Measurements from ENCODE around the gene CCDC85C. TPM values are rescaled to one million over a fixed set of nuclear protein-coding genes. Genes with fewer than 3 reads are reported as not detected.

Gene CCDC85C
- total and polyA plus RNA-seq, 4 donors: 4.0 to 23.9 (median 9.6) TPM

DNA sequence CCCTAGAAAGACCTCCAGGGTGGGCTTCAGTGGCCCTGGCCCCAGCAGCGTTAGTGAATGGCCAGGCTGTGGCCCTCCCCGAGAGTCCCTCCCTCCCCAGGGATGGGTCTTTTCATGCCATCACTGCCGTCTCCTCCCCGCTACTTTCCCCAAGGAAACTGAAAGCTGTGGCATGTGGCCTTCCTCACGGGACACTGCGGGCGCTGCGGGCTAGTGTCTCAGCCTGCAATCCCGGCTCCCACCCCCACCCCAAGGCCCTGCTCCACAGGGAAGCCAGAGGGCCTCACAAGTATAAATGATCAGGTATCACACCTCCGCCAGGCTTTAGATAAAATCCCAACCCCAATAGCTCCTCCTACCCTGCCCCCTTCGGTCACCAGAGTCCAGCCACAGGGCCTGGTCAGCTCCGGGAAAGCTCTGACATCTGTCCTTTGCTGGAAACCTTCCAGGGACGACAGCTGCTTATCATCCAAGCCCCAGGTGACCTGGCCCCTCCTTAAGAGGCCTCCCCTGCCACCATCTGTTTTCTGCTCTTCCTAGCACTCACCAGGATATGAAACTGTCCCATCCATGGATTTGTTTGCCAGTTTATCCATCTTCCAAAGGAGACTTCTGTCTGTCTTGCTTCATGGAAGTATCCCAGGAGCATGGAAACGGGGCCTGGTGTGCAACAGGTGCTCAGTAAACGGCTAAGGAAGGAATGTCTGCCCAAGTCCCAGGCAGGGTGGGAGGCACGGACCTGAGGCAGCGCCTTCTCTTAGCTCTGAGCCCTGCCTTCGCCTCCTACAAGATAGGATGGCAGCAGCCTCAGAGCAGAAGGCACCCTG is 31.6 kb downstream of the CCDC85C start:
- H3K27me3 ChIP-seq (ENCODE audit: control insufficient read depth in 4 of 4, insufficient read depth in 4 of 4, low read length in 3 of 4): no peaks in the 10 kb centered on the region
- peak overlapping the region; percentile 86 to 95 for H3K27ac ChIP-seq (ENCODE audit: low read depth in 1 of 2, low read length in 2 of 2)
- peak overlapping the region; percentile 11 to 19 for H3K9ac ChIP-seq (ENCODE audit: low read depth in 1 of 2, low read length in 2 of 2)
- no peaks in the 10 kb centered on the region for H3K36me3 ChIP-seq (ENCODE audit: control insufficient read depth in 4 of 4, insufficient read depth in 3 of 4, low read depth in 1 of 4, low read length in 3 of 4)
- H3K4me3 ChIP-seq (ENCODE audit: low read depth in 1 of 3, low read length in 3 of 3): no peak overlapping the region
- H3K9me3 ChIP-seq (ENCODE audit: control insufficient read depth in 4 of 4, low read length in 3 of 4): no peaks in the 10 kb centered on the region
- DNase-seq (ENCODE audit: low spot score): peak; percentile 66
- TF ChIP-seq, protein P1, sequence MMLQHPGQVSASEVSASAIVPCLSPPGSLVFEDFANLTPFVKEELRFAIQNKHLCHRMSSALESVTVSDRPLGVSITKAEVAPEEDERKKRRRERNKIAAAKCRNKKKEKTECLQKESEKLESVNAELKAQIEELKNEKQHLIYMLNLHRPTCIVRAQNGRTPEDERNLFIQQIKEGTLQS (IDR thresholded peaks at IDR 0.05): no peak
- TF ChIP-seq, protein P2, sequence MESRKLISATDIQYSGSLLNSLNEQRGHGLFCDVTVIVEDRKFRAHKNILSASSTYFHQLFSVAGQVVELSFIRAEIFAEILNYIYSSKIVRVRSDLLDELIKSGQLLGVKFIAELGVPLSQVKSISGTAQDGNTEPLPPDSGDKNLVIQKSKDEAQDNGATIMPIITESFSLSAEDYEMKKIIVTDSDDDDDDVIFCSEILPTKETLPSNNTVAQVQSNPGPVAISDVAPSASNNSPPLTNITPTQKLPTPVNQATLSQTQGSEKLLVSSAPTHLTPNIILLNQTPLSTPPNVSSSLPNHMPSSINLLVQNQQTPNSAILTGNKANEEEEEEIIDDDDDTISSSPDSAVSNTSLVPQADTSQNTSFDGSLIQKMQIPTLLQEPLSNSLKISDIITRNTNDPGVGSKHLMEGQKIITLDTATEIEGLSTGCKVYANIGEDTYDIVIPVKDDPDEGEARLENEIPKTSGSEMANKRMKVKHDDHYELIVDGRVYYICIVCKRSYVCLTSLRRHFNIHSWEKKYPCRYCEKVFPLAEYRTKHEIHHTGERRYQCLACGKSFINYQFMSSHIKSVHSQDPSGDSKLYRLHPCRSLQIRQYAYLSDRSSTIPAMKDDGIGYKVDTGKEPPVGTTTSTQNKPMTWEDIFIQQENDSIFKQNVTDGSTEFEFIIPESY (IDR thresholded peaks at IDR 0.05): no peak
- TF ChIP-seq EGR1 (IDR thresholded peaks at IDR 0.05; ENCODE audit: low read depth in 2 of 2) (no peak), NR2F2 (IDR thresholded peaks at IDR 0.05) (peak; percentile 21), YY1 (IDR thresholded peaks at IDR 0.05) (peak; percentile 49), RAD21 (IDR thresholded peaks at IDR 0.05) (no peak), FOXA1 (IDR thresholded peaks at IDR 0.05) (no peak), RXRA (IDR thresholded peaks at IDR 0.05) (peak; percentile 89 to 97), JUND (IDR thresholded peaks at IDR 0.05) (peak in 1 of 2 donors; percentile 46), FOXA2 (IDR thresholded peaks at IDR 0.05) (no peak), SP1 (IDR thresholded peaks at IDR 0.05) (peak; percentile 73), HNF4A (conservative IDR thresholded peaks at IDR 0.05) (peak; percentile 66 to 80)
- TF ChIP-seq, protein P3, sequence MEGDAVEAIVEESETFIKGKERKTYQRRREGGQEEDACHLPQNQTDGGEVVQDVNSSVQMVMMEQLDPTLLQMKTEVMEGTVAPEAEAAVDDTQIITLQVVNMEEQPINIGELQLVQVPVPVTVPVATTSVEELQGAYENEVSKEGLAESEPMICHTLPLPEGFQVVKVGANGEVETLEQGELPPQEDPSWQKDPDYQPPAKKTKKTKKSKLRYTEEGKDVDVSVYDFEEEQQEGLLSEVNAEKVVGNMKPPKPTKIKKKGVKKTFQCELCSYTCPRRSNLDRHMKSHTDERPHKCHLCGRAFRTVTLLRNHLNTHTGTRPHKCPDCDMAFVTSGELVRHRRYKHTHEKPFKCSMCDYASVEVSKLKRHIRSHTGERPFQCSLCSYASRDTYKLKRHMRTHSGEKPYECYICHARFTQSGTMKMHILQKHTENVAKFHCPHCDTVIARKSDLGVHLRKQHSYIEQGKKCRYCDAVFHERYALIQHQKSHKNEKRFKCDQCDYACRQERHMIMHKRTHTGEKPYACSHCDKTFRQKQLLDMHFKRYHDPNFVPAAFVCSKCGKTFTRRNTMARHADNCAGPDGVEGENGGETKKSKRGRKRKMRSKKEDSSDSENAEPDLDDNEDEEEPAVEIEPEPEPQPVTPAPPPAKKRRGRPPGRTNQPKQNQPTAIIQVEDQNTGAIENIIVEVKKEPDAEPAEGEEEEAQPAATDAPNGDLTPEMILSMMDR (IDR thresholded peaks at IDR 0.05; ENCODE audit: low read depth, low read length, missing input control): no peak
- TF ChIP-seq, protein P4, sequence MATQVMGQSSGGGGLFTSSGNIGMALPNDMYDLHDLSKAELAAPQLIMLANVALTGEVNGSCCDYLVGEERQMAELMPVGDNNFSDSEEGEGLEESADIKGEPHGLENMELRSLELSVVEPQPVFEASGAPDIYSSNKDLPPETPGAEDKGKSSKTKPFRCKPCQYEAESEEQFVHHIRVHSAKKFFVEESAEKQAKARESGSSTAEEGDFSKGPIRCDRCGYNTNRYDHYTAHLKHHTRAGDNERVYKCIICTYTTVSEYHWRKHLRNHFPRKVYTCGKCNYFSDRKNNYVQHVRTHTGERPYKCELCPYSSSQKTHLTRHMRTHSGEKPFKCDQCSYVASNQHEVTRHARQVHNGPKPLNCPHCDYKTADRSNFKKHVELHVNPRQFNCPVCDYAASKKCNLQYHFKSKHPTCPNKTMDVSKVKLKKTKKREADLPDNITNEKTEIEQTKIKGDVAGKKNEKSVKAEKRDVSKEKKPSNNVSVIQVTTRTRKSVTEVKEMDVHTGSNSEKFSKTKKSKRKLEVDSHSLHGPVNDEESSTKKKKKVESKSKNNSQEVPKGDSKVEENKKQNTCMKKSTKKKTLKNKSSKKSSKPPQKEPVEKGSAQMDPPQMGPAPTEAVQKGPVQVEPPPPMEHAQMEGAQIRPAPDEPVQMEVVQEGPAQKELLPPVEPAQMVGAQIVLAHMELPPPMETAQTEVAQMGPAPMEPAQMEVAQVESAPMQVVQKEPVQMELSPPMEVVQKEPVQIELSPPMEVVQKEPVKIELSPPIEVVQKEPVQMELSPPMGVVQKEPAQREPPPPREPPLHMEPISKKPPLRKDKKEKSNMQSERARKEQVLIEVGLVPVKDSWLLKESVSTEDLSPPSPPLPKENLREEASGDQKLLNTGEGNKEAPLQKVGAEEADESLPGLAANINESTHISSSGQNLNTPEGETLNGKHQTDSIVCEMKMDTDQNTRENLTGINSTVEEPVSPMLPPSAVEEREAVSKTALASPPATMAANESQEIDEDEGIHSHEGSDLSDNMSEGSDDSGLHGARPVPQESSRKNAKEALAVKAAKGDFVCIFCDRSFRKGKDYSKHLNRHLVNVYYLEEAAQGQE (IDR thresholded peaks at IDR 0.05): peak; percentile 39
- TF ChIP-seq, protein P5, sequence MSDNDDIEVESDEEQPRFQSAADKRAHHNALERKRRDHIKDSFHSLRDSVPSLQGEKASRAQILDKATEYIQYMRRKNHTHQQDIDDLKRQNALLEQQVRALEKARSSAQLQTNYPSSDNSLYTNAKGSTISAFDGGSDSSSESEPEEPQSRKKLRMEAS (IDR thresholded peaks at IDR 0.05): no peak
- H3K4me1 ChIP-seq (ENCODE audit: control insufficient read depth in 4 of 4, insufficient read depth in 4 of 4, low read length in 3 of 4): peaks cover 48 to 95% (median 83%) of the 10 kb centered on the region in 4 donors
- 35% methylated on average over 18 of the region's 18 CpGs for WGBS

Data from liver (tissue), 9 donors.